Measurements from ENCODE around the gene HP1BP3.

The HP1BP3 gene

DNA sequence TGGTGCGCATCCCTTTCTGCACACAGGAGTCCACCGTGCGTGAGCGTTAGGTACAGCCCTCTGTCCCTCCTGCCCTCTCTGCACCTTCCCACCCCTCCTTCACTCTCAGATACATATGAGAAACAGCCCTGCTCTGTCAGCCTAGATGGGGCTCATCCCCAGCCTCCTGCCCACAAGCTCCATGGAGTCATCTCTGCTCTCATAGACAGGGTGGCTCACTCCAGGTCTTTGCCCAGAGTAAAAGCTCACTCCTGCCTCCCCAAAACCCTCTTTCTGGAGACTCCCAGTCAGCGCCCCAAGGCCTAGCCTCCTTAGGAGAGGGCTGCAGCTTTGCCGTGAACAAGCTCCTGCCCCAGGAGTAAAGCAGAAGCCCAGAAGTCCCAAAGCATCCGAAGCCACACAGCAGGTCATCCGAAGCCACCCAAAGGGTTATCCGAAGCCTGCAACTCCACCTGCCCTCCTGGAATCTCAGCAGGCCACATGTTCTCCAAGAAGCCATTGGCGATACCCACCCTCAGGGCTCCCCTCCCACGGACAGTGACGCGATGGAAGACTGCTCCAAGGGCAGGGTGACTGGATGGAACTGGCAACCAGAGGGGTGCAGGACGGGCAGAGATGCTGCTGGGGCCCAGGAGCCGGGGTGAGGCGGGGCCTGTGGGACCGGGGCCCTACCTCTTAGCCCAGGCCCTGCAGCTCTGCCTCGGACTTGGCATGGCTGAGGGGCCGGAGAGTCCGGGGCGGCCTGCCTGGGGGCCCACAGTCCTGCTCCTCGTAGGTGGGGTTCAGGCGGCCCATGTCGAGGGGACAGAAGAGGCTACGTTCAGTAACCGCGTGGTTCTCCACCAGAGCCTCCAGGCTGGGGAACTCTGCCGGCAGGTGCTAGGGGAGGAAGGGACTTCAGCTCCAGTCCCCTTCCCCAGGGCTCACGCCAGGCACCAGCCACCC is 65.7 kb downstream of the HP1BP3 start:
- no peak overlapping the region for H3K9ac ChIP-seq (ENCODE audit: low read length)
- H3K4me2 ChIP-seq (ENCODE audit: low read length): no peak overlapping the region
- no peaks in the 10 kb centered on the region for H3F3A ChIP-seq (ENCODE audit: insufficient read depth, low read length)
- no peak overlapping the region for H2AFZ ChIP-seq (ENCODE audit: low read length)
- H3K4me1 ChIP-seq (ENCODE audit: insufficient read depth, low read length, severe bottlenecking): no peaks in the 10 kb centered on the region
- no peaks in the 10 kb centered on the region for H3K9me3 ChIP-seq (ENCODE audit: low read length)
- H3K4me3 ChIP-seq (ENCODE audit: low read depth, low read length, poor library complexity, severe bottlenecking): no peak overlapping the region
- H3K79me2 ChIP-seq (ENCODE audit: insufficient read depth, low read length): no peaks in the 10 kb centered on the region
- no peak for TF ChIP-seq EZH2 (IDR thresholded peaks at IDR 0.05; ENCODE audit: borderline replicate concordance, low read length)
- TF ChIP-seq, protein P1, sequence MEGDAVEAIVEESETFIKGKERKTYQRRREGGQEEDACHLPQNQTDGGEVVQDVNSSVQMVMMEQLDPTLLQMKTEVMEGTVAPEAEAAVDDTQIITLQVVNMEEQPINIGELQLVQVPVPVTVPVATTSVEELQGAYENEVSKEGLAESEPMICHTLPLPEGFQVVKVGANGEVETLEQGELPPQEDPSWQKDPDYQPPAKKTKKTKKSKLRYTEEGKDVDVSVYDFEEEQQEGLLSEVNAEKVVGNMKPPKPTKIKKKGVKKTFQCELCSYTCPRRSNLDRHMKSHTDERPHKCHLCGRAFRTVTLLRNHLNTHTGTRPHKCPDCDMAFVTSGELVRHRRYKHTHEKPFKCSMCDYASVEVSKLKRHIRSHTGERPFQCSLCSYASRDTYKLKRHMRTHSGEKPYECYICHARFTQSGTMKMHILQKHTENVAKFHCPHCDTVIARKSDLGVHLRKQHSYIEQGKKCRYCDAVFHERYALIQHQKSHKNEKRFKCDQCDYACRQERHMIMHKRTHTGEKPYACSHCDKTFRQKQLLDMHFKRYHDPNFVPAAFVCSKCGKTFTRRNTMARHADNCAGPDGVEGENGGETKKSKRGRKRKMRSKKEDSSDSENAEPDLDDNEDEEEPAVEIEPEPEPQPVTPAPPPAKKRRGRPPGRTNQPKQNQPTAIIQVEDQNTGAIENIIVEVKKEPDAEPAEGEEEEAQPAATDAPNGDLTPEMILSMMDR (IDR thresholded peaks at IDR 0.05; ENCODE audit: low read length): no peak
- H3K27ac ChIP-seq (ENCODE audit: low read depth, low read length, poor library complexity, severe bottlenecking): no peak overlapping the region
- H4K20me1 ChIP-seq (ENCODE audit: insufficient read depth, low read length): no peaks in the 10 kb centered on the region
- no peaks in the 10 kb centered on the region for H3K36me3 ChIP-seq (ENCODE audit: insufficient read depth, low read length)
- H3K9me2 ChIP-seq (ENCODE audit: low read depth, low read length): no peaks in the 10 kb centered on the region
- H3K27me3 ChIP-seq (ENCODE audit: insufficient read depth, low read length): no peaks in the 10 kb centered on the region; the same call in 1 of the 2 replicates

DNA sequence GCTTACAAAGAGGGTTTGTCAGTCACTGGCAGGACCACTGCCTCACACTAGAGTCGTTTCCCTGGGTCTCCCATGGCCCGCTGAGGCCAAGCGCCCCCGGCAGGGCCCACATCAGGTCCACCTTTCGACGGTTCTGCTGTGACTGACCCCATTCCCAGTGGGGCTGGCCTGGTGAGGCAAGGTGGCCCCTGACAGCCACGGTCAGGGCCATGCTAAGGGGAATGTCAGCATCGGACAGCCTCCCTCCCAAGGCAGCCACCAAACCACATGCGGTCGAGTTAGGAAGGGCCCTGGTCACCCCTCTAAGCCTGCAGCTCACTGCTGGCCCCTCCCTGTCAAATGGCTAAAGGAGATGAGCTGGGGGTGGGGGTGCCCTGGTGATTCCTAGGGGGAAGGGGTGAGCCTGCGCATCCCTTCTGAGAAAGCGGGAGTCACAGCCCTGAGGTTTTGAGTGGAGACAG is 66.4 kb downstream of the HP1BP3 start:
- no peaks in the 10 kb centered on the region for H3K36me3 ChIP-seq (ENCODE audit: insufficient read depth, low read length)
- H3F3A ChIP-seq (ENCODE audit: insufficient read depth, low read length): no peaks in the 10 kb centered on the region
- no peaks in the 10 kb centered on the region for H3K79me2 ChIP-seq (ENCODE audit: insufficient read depth, low read length)
- H3K4me2 ChIP-seq (ENCODE audit: low read length): no peak overlapping the region
- no peaks in the 10 kb centered on the region for H4K20me1 ChIP-seq (ENCODE audit: insufficient read depth, low read length)
- H3K4me1 ChIP-seq (ENCODE audit: insufficient read depth, low read length, severe bottlenecking): no peaks in the 10 kb centered on the region
- H3K27me3 ChIP-seq (ENCODE audit: insufficient read depth, low read length): no peaks in the 10 kb centered on the region; the same call in 1 of the 2 replicates
- no peaks in the 10 kb centered on the region for H3K9me2 ChIP-seq (ENCODE audit: low read depth, low read length)
- H3K9me3 ChIP-seq (ENCODE audit: low read length): no peaks in the 10 kb centered on the region
- H3K9ac ChIP-seq (ENCODE audit: low read length): no peak overlapping the region
- no peak overlapping the region for H3K27ac ChIP-seq (ENCODE audit: low read depth, low read length, poor library complexity, severe bottlenecking)
- no peak overlapping the region for H2AFZ ChIP-seq (ENCODE audit: low read length)
- TF ChIP-seq, protein P1 (IDR thresholded peaks at IDR 0.05; ENCODE audit: low read length): no peak
- TF ChIP-seq EZH2 (IDR thresholded peaks at IDR 0.05; ENCODE audit: borderline replicate concordance, low read length): no peak
- H3K4me3 ChIP-seq (ENCODE audit: low read depth, low read length, poor library complexity, severe bottlenecking): no peak overlapping the region

DNA sequence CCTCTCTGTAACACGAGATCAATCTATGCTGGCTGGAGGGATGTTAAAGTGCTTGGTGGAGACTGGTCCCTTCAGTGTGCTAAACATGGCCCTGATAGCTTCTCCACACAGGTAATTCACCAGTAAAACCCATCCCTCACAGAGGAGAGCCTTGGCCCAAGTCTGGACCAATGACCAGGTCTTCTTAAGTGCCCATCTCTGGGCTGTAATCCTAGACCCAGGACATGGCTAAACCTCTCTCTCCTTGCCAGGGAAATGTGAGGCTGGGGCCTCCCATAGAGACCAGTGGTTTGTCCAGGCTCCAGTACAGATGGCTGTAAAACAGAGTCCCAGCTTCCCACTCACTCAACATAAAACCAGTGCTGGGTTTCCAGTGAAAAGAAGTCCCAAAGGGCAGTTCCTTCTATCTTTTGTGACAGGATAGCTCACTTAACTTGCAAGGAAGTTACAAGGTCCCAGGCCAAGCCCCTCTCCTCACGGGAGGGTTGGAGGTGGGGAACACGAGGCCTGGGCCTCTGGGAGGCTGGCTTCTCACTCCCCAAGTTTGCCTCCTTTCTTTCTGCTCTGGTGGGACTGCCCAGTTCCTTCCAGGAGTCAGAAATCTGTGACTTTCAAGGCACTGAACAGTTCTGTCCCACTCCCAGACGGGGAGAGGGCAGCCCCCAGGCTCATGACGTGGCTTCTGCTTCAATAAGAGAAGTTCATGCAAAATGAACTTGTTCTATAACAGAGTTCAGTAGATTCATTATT is 67.1 kb downstream of the HP1BP3 start:
- Histone ChIP-seq H2AFZ (ENCODE audit: low read length) (no peak overlapping the region), H3F3A (ENCODE audit: insufficient read depth, low read length) (no peaks in the 10 kb centered on the region), H3K4me2 (ENCODE audit: low read length) (no peak overlapping the region), H3K9ac (ENCODE audit: low read length) (no peak overlapping the region), H3K79me2 (ENCODE audit: insufficient read depth, low read length) (no peaks in the 10 kb centered on the region), H3K27me3 (ENCODE audit: insufficient read depth, low read length) (no peaks in the 10 kb centered on the region; the same call in 1 of the 2 replicates), H3K36me3 (ENCODE audit: insufficient read depth, low read length) (no peaks in the 10 kb centered on the region), H3K4me3 (ENCODE audit: low read depth, low read length, poor library complexity, severe bottlenecking) (no peak overlapping the region), H3K4me1 (ENCODE audit: insufficient read depth, low read length, severe bottlenecking) (no peaks in the 10 kb centered on the region), H3K27ac (ENCODE audit: low read depth, low read length, poor library complexity, severe bottlenecking) (no peak overlapping the region), H3K9me2 (ENCODE audit: low read depth, low read length) (no peaks in the 10 kb centered on the region), H4K20me1 (ENCODE audit: insufficient read depth, low read length) (no peaks in the 10 kb centered on the region), H3K9me3 (ENCODE audit: low read length) (no peaks in the 10 kb centered on the region)
- TF ChIP-seq, protein P1 (IDR thresholded peaks at IDR 0.05; ENCODE audit: low read length): no peak
- no peak for TF ChIP-seq EZH2 (IDR thresholded peaks at IDR 0.05; ENCODE audit: borderline replicate concordance, low read length)

Data from OCI-LY1 (cell line).